ENCODE data around the gene FRZB.

FRZB gene

DNA sequence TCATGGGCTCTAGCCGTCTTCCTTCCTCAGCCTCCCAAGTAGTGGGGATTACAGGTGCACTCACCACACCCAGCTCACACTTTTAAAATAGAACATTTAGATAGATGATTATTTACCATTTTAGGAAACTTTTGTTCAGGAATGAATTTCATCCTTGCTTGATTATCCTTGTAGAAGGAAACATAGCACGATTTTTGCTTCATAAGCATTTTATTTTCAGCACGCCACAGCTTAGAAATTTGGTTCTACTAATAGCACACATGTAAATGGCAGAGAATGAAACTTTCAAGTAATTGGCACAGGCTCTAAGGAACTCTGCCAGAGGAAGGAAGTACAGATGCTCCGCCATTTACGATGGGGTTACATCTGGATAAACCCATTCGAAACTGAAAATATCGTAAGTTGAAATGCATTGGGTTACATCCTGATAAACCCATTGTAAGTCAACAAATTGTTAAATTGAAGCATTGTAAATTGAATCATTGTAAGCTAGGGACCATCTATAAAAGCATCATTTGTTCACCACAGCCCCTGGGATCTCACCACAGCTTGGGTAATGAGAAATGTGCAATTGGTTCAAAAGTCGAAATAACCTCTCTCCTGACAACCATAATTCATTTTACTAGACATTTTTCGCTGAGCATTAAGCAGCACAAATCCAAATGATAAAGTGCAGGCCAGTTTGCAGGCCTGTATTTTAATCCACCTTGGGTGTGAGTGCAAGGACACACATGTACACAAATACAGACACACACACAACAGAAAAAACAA is 33.2 kb downstream of the FRZB start:
- DNase-seq = no peak

DNA sequence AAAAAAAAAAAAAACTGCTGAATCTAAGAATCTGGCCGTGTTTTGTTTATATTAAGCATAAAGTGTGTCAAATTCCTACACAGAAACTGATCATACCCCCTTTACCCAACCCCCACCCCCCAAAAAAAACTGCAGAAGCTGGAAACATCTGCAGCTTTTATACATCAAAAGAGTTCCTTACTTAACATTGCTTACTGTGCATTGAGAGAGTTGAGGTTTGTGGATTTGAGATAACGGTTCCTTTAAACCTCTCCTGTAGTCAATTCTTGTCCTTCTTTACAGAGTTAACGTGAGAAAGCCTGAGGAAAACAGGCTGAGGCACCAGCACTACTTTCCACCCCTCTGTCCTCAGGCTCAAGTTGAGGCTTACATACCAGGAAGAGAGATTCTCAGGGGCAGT is 34.5 kb downstream of the FRZB start:
- no peak for DNase-seq

DNA sequence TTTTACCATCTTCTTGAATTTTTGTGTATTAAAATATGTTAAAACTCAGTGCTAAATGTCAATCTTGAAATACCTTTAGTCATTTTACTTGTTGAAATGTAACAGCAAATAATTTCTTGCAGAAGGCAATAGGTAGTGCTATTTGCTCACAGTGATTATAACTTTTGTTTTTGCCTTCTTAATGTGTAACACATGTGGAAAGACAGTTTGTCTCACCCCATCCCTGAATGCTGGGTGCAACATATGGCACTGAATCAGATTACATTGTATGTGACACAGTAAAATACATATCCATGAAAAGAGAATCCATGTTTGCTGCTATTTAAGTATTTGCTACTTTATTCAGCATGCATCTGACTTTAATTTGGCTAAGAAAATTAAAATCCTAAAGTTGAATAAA is 35.3 kb downstream of the FRZB start:
- no peak for DNase-seq

DNA sequence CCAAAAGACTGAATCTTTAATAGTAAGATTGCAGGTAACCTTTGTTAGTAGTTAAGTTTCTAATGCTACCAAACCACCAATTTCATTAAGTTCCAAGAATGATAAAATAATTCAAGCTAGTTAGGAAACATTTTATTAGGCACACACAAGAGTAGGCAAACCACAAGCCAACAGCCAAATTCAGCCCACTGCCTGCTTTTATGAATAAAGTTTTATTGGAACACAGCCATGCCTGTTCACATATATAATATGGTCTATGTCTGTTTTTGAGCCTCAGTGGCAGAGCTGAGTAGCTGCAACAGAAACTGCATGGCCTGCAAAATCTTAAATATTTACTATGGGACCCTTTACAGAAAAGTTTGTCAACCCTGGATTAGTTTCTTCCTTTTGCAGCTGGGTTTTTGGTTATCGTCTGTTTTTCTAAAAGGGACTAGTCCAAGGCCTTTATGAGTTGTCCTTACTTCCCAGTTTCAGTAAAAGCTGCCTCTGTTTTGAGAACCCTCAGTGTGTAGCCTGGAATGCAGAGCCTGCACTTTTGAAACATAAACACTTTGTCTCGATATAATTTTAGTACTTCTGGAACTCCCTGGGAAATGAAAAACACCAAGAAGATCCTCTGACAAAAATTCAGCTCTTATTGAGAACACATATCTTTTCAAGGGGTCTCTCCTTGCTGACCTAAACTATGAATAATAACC is 39.1 kb downstream of the FRZB start:
- DNase-seq = no peak

DNA sequence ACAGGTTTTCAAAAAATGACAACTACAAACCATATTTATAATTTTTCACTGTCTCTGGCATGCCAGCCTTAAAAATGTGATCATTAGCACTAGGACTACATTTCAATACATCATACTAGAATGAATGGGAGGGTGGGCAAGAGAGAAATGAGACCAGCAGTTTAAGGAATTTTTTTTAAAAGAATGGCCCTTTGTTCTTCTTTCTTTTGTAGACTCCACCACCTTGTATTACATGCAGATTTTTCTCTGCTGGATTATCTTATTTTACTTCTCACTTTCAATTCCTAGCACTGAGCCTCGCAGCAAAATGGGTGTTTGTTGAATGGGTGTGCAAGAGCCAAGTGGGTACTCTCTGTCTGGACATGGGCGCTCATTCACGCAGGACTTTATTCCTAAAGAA is 39.9 kb downstream of the FRZB start:
- DNase-seq = no peak

DNA sequence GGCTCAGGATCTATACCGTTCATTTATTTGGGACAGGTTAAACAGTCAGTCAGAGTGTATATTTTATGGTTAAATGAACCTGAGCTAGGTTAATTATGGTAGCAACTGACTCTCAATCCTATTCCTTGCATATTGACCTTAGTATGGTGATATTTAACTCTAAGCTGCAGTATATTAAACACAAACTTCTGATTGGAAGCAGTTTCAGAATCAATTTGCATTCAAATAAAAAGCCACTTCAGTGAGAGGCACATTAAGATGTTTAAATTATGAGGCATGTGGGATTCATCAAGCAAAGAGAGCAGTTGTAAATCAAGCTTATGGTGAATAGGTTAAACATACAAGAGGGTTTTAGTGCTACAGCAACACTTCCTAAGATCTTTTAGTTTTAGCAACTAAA is 40.4 kb downstream of the FRZB start:
- DNase-seq = no peak

DNA sequence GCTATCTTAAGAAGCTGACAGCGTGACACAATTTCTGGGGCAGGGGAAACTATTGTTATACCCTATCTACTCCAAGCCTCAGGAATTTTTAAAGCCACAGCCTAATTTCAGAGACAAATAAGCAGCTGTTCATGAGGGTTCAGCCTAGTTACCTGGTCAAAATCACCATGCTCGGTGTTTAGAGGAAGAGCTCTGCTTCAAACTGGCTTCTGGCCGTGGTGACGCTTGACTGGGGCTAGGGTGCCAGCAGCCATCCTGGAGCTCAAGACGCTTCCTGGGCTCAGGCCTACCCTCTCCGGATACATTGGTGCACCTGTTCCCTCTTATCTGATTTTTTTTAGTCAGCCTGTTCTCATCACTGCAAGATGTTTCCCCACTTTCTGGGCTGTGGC is 41.7 kb downstream of the FRZB start:
- no peak for DNase-seq

DNA sequence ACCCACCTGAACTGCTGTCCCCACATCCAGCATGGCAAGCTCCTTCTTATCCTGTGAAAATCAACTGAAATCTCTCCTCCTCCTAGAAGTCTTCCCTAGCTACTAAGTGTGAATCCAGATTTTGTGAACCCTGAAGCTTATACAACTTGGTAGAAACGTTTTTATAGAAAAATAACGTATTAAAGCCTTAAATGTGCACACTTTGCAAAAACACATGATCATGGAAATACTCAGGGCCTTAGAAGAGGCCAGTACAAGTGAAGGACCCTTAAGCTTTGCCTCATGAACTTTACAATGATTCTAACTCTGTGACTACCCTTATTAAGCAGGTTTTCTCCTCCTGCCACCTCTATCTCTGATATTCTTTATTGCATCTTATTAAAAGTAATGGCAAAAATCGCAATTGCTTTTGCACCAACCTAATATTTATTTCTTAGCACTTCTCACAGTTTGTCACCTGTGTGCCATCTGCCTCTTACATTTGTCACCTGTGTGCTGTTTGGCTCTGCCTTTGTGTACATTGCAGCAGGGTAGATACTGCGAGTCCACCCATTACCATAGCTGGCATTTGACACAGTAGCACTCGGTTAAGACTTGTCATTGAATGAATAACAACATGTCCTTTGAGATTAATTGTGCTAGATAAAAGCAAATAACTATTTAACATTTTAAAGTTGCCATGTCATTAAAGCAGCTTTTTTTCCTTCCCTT is 42.2 kb downstream of the FRZB start:
- no peak for DNase-seq

DNA sequence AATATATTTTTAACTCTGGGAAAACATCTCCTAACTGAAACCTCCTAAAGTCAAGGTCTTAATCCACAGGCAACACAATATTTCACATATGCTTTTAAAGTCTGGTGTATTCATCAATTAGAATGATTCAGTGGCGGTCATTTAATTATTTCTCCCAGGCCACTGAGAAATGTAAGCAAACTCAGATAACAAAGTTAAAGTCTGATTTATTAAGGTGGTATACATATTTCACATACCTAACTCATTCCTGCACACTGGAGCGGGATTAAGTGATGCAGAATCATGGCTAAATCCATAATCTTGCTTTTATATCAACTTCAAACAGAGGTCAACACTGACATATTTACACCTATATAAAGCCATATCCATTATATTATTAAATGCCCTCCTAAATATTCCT is 43.7 kb downstream of the FRZB start:
- no peak for DNase-seq

DNA sequence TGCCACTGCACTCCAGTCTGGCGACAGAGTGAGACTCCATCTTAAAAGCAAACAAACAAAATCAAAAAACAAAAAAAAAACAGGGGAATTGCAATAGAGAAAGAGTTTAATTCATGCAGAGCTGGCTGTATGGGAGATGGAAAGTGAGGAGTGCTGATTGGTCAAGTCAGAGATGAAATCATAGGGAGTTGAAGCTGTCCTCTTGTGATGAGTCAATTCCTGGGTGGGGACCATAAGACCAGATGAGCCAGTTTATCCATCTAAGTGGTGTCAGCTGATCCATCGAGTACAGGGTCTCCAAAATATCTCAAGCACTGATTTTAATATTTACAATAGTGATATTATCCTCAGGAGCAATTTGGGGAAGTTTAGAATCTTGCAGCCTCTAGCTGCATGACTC is 45.3 kb downstream of the FRZB start:
- no peak for DNase-seq

DNA sequence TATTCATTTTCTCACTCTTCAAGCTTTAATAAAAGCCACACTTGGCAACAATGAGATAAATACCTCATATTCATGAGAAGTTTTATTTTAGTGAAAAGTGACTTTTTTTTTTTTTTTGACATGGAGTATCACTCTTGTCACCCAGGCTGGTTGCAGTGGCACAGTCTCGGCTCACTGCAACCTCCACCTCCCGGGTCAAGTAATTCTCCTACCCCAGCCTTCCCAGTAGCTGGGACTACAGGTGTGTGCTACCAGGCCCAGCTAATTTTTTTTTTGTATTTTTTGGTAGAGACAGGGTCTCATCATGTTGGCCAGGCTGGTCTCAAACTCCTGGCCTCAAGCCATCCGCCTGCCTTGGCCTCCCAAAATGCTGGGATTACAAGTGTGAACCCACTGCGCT is 47.0 kb downstream of the FRZB start:
- no peak for DNase-seq

DNA sequence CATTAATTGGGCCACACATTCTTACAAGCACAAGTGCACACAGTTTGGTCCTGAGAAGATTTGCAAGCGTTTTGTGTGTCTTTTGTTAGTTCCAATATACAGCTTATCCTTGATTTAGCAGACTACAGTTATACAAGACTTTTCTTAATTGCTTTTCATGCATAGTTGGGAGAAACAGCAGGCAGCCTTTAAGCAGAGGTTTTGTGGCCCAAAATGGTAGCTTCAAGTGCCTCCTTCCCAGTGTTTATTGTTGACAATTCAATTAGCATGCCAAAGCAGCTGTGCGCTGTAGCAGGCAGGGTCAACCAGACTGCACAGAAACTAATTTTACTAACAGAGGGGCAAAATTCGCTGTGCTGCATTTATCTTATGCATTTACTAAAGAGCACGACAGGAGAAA is 47.5 kb downstream of the FRZB start:
- DNase-seq = no peak

DNA sequence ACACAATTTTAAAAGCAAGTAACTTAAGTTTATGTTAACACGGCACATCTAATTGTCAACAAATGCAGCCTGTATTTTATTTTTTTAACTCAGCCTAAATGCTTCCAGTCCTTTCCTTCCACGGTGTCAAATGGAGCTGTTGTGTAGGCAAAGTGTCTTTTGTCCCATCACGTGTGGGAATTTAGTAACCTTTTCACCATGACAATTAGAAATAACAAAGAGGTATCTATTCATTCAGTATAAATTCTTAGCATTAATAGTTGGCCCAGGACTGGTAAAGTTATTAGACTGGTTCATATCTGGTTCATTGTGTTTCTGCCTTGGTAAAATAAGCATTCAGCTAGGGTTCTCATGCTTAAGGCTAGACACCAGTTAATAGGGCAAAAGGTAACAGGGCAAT is 47.9 kb downstream of the FRZB start:
- no peak for DNase-seq

DNA sequence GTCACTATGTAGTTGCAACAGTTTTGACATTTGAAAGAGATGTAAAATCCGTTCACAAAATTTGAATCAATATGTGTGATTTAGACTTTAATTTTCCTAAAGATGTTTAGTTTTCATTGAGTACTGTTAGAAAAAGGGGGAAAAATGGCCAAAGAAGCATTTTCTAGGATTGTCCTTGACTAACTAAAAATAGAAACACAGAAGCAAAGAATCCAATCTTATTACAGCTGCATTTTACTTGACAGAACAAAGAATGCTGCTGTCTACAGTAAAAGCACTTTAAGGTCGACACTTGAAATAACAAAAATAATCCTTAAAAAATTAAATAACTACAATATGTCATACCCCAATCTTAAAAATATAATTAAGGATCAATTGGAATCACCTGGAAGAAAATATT is 48.9 kb downstream of the FRZB start:
- DNase-seq = no peak

DNA sequence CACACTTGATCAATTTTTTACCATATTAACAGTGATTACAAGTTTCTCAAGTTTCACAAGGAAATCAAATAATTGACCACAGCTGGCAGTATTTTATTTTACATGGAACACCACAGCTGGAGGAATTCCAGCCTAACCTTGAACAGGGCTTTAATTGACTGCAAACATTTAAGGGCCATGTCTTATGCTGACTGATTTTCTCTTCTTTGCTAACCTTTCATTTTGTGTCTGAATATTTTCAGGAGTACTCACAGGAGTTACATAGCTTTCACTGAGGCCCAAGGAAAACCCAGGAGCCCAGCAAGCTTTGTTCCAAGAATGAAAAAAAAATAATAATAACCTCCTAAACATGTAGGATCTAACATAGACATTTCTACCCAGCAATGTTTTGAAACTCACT is 49.6 kb downstream of the FRZB start:
- DNase-seq = no peak

DNA sequence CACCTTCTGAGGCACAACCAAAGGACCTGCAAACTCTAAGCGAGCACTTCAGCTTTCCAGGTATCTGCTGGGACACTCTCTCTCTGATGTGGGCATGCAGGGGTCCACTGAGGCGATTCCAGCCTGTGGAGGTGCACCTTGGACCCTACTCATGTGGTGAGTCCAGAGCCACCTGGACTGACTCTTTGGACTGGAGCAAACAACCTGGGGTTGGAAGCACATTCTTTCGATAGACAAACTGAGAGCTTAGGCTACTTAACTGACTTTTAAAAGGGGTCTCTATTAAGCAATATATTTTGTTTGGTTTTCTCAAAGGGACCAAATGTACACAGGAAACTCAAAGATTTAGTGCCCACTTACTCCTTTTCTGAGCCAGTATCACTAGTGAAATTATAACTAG is 51.6 kb downstream of the FRZB start:
- no peak for DNase-seq

DNA sequence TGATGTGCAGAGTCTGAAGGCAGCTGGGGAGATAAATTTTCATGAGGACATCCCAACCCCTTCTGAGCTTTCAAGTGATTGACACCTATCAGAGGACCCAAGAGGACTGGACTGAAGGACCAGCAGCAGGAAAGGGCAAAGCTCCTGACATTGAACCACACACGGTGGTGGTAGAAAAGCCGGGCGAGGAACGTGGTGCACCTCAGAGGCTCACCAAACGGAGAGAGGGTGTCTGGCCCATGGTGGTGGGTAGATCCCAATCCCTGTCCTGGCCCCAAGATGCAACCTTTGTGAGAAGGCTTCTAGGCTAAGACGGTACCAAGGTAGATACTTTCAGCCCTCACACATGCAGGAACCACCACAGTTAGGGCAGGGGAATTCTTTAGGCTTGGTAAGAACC is 52.1 kb downstream of the FRZB start:
- no peak for DNase-seq

DNA sequence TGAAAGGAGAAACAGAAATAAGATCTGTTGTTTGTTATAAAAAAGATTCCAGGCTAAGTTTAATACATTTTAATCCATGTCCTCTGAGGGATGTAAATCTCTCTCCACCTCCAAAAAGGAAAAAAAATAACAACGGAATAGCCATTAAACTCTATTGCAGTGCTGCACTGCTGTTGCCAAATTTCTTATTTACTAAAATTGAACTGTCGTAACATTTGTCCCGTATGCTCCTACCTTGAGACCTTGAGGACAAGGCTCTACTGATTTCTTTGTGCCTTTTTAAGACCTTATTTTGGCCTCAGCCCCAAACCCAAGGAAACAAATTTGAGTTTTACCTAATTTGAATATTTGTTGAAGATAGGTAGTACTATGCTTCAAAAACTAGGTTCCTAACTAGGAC is 56.4 kb downstream of the FRZB start:
- DNase-seq = no peak

DNA sequence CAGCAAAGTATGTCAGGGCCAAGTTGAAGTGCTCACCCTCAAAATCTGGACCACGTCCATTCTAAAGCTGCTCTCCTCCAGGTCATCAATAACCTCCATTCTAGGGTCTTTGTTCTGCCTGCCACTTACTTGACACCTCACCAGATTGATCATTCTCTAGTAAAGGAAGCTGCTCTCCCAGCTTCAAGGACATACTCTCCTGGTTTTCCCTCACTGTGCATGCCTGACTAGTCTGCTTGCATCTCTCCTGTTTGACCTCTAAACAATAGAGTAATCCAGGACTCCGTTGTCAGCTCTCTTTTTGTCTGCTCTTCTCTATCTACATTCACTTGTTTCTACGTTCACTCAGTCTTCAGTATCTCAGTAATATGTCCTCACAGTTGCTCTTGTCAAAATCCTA is 59.1 kb downstream of the FRZB start:
- no peak for DNase-seq

DNA sequence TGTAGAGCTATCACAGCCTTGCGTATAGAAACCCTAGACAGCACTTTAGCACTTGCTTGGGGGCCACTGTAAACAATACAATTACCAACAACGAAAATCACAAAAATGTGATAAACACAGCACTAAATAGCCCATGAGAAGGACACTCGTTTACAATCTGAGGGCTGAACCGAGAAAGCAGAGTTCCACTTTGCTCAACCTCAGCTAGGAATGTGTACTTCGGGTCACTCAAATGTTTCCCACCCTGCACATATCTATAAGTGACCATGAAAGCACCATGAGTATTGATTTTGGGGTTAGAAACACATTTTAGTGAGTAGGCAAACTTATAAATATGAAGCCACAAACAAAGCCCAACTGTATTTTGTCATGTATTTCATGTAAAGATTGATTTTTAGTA is 62.3 kb downstream of the FRZB start:
- no peak for DNase-seq

DNA sequence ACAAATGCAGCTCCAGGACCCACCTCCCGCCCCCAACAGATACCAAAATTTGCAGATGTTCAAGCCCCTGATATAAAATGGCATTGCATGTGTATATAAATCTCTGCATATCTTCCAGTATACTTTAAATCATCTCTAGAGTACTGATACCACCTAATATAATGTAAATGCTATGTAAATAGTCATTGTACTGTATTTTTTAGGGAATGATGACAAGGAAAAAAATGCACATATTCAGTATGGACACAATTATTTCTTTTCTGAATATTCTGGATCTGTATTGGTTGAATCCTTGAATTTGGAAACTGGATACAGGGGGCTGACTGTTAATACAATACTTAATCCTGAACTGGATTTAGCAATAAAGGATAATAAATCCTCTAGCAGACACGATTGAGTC is 67.7 kb downstream of the FRZB start:
- DNase-seq = no peak

DNA sequence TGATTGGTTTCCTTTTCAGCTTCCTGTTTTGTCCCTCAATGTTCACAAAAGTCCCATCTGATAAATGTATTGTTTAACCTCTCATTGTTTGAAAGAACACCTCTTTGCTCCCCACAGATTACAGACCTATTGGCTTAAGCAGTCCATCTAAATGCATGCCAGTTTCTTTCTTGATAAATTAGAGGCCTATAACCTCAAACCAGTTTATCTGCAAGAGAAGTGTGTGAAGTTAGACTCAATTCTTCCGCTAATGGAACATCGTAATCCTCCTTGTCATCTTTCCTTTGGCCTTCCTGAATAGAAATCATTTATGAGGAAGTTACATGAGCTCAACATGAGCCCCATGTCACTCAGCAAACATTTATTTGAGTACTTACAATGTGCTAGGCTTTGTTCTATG is 74.0 kb downstream of the FRZB start:
- no peak for DNase-seq

DNA sequence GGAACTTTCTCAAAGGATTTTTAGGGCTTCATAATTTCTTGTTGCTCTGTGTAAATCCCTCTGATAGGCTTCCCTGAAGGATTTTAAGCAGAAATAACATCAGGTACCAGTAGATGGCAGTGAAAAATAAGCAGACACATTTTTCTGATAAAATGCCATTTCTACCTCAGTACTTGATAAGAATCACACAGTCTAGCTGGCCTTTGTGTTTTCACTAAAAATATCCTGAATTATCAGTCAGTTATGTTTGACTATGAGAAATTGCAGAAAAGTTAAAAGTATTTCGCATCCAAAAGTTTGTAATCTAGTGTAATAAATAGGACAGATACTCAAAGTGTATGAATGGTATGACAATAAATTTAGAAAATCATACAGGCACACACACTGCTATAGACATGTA is 81.7 kb downstream of the FRZB start:
- DNase-seq = no peak

DNA sequence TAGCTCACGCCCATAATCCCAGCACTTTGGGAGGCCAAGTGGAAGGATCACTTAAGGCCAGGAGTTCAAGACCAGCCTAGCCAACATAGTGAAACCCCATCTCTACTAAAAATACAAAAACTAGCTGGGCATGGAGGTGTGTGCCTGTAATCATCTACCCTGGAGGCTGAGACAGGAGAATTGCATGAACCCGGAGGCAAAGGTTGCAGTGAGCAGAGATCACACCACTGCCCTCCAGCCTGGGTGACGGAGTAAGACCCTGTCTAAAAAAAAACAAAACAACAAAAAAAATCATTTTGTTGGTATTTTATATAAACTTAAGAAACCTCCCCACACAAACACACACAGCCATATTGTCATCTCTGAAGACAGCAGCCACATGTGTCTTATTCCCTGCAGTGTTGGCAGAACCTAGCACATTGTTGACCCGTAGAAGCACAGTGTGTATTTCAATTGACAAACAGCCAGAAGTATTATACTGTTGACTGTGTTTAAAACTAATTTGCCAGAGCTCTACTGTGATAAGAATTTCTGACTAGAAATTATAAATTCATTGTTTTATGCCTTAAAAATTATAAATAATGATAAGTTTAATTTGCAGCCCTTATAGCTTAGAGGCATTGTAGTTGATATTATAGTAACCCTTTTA is 82.3 kb downstream of the FRZB start:
- no peak for DNase-seq
